Natural killer cell (primary cell): Measurements from ENCODE around the gene CEL. TPM values are rescaled to one million over a fixed set of nuclear protein-coding genes. Genes with fewer than 3 reads are reported as not detected.
"Not testable (repeated sequence)": the region's sequence is repeated elsewhere in the genome, so short reads cannot be mapped to it uniquely, and the experiment has no call there.

Experiments used
- ATAC-seq, 3 donors: fragments of 150-1000 bp in 2 of 3; fragments of 200-7000 bp in 1 of 3; cut with Tn5 transposase; 1 replicate in 1 of 3; 2 replicates in 2 of 3; pipeline ENCODE4 v1.10.0; 2021; ENCODE audit warnings: mild to moderate bottlenecking in 2 of 3, moderate library complexity in 2 of 3
- DNase-seq, 2 donors: peaks; one replicate each; pipeline versions ENCODE4 v3.0.0 to v3.0.0-alpha.2; 2013 to 2021; ENCODE audit warnings: mixed read lengths in 1 of 2
- H3K27ac ChIP-seq: one replicate; pipeline ENCODE4 v1.5.1; 2013; ENCODE audit warnings: mild to moderate bottlenecking, low read length
- H3K27me3 ChIP-seq: one replicate; pipeline ENCODE4 v1.6.1; 2013; ENCODE audit warnings: low read length; ENCODE audit not compliant: control insufficient read depth, insufficient read depth
- H3K36me3 ChIP-seq: one replicate; pipeline ENCODE4 v1.6.1; 2013; ENCODE audit warnings: low read length; ENCODE audit not compliant: control insufficient read depth, insufficient read depth
- H3K4me1 ChIP-seq: one replicate; pipeline ENCODE4 v1.6.1; 2013; ENCODE audit warnings: low read length; ENCODE audit not compliant: control insufficient read depth, insufficient read depth
- H3K4me3 ChIP-seq: one replicate; pipeline ENCODE4 v1.5.1; 2013; ENCODE audit warnings: low read length
- H3K9me3 ChIP-seq: one replicate; pipeline ENCODE4 v1.6.1; 2013; ENCODE audit warnings: low read length; ENCODE audit not compliant: control insufficient read depth, insufficient read depth
- H3K27ac Mint-ChIP-seq, 2 donors: one replicate each; pipeline ENCODE4 v1.8.0; 2022; ENCODE audit warnings: mild to moderate bottlenecking in 2 of 2, mixed read lengths in 2 of 2, moderate library complexity in 1 of 2
- H3K27me3 Mint-ChIP-seq, 2 donors: one replicate each; pipeline ENCODE4 v1.8.0; 2022; ENCODE audit warnings: low read depth in 2 of 2, mixed read lengths in 2 of 2
- H3K36me3 Mint-ChIP-seq: one replicate; pipeline ENCODE4 v1.8.0; 2022; ENCODE audit warnings: mixed read lengths
- H3K4me1 Mint-ChIP-seq, 2 donors: one replicate each; pipeline ENCODE4 v1.8.0; 2022; ENCODE audit warnings: mixed read lengths in 2 of 2
- H3K4me3 Mint-ChIP-seq: one replicate; pipeline ENCODE4 v1.8.0; 2022; ENCODE audit warnings: mild to moderate bottlenecking, moderate library complexity, mixed read lengths
- H3K9me3 Mint-ChIP-seq, 2 donors: one replicate each; pipeline ENCODE4 v1.8.0; 2022; ENCODE audit warnings: mixed read lengths in 2 of 2
- CTCF ChIP-seq: fragments of 200-600 bp; IDR thresholded peaks from one replicate; pipeline ENCODE4 v1.8.0; 2022; ENCODE audit warnings: antibody characterized with exemption
- WGBS: methylation state at CpG from one replicate; pipeline ENCODE4 v1.1.7; 2013; ENCODE audit warnings: missing lambda C conversion rate; ENCODE audit not compliant: insufficient coverage; 5-methylcytosine and 5-hydroxymethylcytosine counted together
- intact Hi-C: fragments of 100-400 bp; cut with micrococcal nuclease; formaldehyde crosslinking; loops from one replicate; pipeline ENCODE4 v1.14.2; 2022
- total RNA-seq, 4 donors: library from RNA; stranded (reverse); fragments of 120-200 nt in 1 of 4; gene quantifications; one replicate each; pipeline versions ENCODE4 v1.2.3 to v1.2.4, GENCODE V29; 2013 to 2022

Gene CEL
- total RNA-seq, 3 donors from 2014 or later (not counting 1 experiment from before 2014, with no cell fraction given): 0.18 to 0.68 (median 0.42) TPM

DNA sequence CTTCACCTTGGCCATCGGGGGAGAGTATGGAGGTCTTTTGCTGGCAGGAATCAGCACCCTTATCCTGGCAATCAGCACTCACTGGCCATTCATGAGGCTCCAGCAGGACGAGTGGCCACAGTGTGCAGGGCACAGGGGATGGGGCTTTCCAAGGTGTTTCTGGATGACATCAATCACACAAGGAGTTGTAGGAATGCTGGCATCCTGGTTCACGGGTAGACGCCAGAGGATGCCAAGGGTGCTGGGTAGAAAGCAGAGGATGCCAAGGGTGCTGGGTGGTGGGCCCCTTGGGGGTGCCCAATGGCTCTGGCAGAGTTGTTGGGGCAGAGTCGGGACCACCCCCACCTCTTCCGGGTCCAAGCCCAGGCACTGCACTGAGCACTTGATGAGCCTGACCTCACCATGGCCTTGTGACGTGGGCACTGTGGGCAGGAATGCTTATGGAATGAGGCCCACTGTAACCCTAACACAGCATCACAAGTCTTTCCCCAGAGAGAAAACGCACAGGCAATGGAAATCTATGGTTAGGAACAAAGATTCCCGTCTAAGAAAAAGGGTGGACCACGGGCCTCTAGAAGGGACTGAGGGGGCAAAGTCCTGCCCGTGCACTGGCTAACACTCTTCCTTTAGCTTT is 29.1 kb downstream of the CEL start:
- H3K27ac Mint-ChIP-seq: peak overlapping the region in 1 of 2 donors; percentile 48
- ATAC-seq (peak in 1 of 3 donors; percentile 14), DNase-seq (no peak)
- Histone ChIP-seq H3K4me1 (no peaks in the 10 kb centered on the region), H3K4me3 (no peak overlapping the region), H3K27me3 (no peaks in the 10 kb centered on the region), H3K9me3 (no peaks in the 10 kb centered on the region), H3K27ac (no peak overlapping the region), H3K36me3 (no peaks in the 10 kb centered on the region)
- no peaks in the 10 kb centered on the region for H3K4me1 Mint-ChIP-seq
- H3K9me3 Mint-ChIP-seq: peaks cover 0 to under 1% of the 10 kb centered on the region in 2 donors
- 94% methylated on average over 11 of the region's 11 CpGs for WGBS
- no peak overlapping the region for H3K4me3 Mint-ChIP-seq
- no peak for TF ChIP-seq CTCF
- peaks cover under 1% of the 10 kb centered on the region for H3K36me3 Mint-ChIP-seq
- no peaks in the 10 kb centered on the region for H3K27me3 Mint-ChIP-seq
- intact Hi-C loops: no loop called here

DNA sequence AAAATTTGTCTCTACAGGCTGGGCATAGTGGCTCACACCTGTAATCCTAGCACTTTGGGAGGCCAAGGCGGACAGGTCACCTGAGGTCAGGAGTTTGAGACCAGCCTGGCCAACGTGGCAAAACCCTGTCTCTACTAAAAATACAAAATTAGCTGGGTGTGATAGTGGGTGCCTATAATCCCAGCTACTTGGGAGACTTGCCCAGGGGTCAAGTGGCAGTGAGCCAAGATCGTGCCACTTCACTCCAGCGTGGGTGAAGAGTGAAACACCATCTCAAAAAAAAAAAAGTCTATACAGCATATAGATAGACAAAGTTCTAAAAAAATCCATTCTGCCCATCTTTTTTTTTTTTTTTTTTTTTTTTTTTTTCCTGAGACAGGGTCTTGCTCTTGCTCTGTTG is 32.6 kb downstream of the CEL start:
- H3K36me3 ChIP-seq: peaks cover 27% of the 10 kb centered on the region
- DNase-seq, H3K9me3 ChIP-seq, H3K27me3 Mint-ChIP-seq, H3K27ac ChIP-seq, H3K4me3 Mint-ChIP-seq, intact Hi-C loops, H3K27me3 ChIP-seq, H3K4me1 Mint-ChIP-seq, ATAC-seq, H3K4me1 ChIP-seq, H3K9me3 Mint-ChIP-seq, H3K4me3 ChIP-seq, H3K27ac Mint-ChIP-seq: not testable (repeated sequence)
- H3K36me3 Mint-ChIP-seq: peaks cover 11% of the 10 kb centered on the region
- 93% methylated on average over 3 of the region's 4 CpGs for WGBS

DNA sequence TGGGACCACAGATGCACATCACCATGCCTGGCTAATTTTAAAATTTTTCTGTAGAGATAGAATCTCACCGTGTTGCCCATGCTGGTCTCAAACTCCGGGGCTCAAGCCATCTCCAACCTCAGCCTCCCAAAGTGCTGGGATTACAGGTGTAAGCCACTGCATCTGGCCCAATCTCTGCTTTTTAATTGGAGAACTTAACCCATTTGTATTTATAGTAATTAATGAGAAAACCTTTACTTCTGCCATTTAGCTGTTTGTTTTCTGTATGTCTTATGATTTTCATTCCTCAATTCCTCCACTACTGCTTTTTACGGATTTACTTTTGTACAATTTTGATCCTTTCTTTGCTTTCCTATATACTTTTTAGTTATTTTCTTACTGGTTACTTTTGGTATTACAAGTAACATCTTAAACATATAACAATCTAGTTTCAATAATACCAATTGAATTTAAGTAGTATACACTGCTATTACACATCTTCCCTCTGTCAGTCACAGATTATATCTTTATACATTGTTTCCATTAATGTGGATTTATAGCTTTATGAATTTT is 33.1 kb downstream of the CEL start:
- Mint-ChIP-seq H3K4me1 (no peaks in the 10 kb centered on the region), H3K27ac (no peak overlapping the region), H3K27me3 (no peaks in the 10 kb centered on the region), H3K36me3 (peaks cover 11% of the 10 kb centered on the region), H3K4me3 (no peak overlapping the region), H3K9me3 (peaks cover 0 to 7% of the 10 kb centered on the region in 2 donors)
- WGBS: 100% methylated on average over 2 of the region's 3 CpGs
- Histone ChIP-seq H3K9me3 (no peaks in the 10 kb centered on the region), H3K27me3 (no peaks in the 10 kb centered on the region), H3K36me3 (peaks cover 32% of the 10 kb centered on the region), H3K4me1 (no peaks in the 10 kb centered on the region), H3K27ac (no peak overlapping the region), H3K4me3 (no peak overlapping the region)
- DNase-seq: no peak
- ATAC-seq: peak in 1 of 3 donors; percentile 3
- no peak for TF ChIP-seq CTCF
- intact Hi-C loops: no loop called here

DNA sequence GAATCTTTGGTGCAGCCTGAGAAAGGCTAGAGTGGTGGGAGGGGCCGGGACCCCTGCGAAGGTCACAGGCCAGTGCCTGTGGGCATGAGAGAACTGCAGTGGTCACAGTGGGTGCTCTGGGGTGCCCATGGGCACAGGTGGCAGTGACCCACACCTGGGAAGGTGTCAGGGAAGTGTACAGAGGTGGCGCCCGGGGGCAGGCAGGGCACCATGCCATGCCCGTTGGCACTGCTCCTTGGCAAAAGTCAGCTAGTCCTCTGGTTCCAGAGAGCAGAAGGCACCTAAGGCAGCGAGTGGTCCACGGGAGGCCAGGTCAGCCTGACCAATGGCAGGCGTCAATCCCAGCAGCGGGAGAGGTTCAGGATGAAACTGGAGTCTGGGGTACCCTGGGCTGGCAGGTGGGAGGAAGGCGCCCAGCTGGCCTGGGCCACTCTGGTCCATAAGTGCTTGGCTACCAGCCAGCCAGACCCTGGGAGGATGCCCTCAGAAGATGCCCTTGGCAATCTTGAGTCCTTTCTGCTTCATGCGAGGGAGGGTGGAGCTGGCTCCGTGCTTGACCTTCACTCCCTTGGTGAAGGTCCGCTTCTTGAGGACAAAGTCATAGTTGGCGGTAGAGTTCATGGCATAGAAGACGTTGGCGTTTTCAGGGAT is 36.4 kb downstream of the CEL start:
- no peak overlapping the region for H3K4me3 ChIP-seq
- no peaks in the 10 kb centered on the region for H3K27me3 ChIP-seq
- H3K4me1 ChIP-seq: peaks cover 1% of the 10 kb centered on the region
- H3K27me3 Mint-ChIP-seq: no peaks in the 10 kb centered on the region
- peaks cover 0 to 4% of the 10 kb centered on the region in 2 donors for H3K4me1 Mint-ChIP-seq
- no peaks in the 10 kb centered on the region for H3K9me3 ChIP-seq
- H3K27ac Mint-ChIP-seq: no peak overlapping the region
- H3K36me3 ChIP-seq: peaks cover 65% of the 10 kb centered on the region
- peaks cover 0 to 7% of the 10 kb centered on the region in 2 donors for H3K9me3 Mint-ChIP-seq
- DNase-seq: no peak
- H3K36me3 Mint-ChIP-seq: peaks cover 11% of the 10 kb centered on the region
- no peak overlapping the region for H3K27ac ChIP-seq
- intact Hi-C loops: no loop called here
- no peak for TF ChIP-seq CTCF
- no peak overlapping the region for H3K4me3 Mint-ChIP-seq
- no peak for ATAC-seq
- WGBS: 90% methylated on average over 16 of the region's 16 CpGs
